SK-N-SH treated with all-trans-retinoic acid at 6 μM for 48 hours (cell line): ENCODE data around the gene TMEM164.

Experiments used
- ATAC-seq: fragments of 200-7000 bp; cut with Tn5 transposase; 3 replicates; pipeline ENCODE4 v1.9.1; 2020; ENCODE audit warnings: mild to moderate bottlenecking, moderate library complexity
- ARNTL ChIP-seq: fragments of 450-650 bp; formaldehyde crosslinking; IDR thresholded peaks from 2 replicates; pipeline ENCODE4 v1.5.0; 2020; ENCODE audit warnings: low read depth, mild to moderate bottlenecking, moderate library complexity, borderline replicate concordance
- BACH2 ChIP-seq: fragments of 250-450 bp; sonication (Bioruptor Pico); IDR thresholded peaks from 2 replicates; pipeline ENCODE4 v1.9.0; 2021; ENCODE audit warnings: mild to moderate bottlenecking, borderline replicate concordance
- CSDC2 ChIP-seq: fragments of 250-450 bp; sonication (Bioruptor Pico); IDR thresholded peaks from 2 replicates; pipeline ENCODE4 v1.5.0; 2020; ENCODE audit warnings: mild to moderate bottlenecking, moderate library complexity
- ESRRG ChIP-seq: fragments of 250-450 bp; sonication (Bioruptor Pico); IDR thresholded peaks from 2 replicates; pipeline ENCODE4 v1.6.1; 2021; ENCODE audit warnings: mild to moderate bottlenecking
- GLIS3 ChIP-seq: fragments of 250-450 bp; sonication (Bioruptor Pico); IDR thresholded peaks from 2 replicates; pipeline ENCODE4 v1.5.0; 2020; ENCODE audit warnings: mild to moderate bottlenecking, moderate library complexity
- ISL1 ChIP-seq: fragments of 250-450 bp; sonication (Bioruptor Pico); IDR thresholded peaks from 2 replicates; pipeline ENCODE4 v2.1.2; 2022; ENCODE audit warnings: mild to moderate bottlenecking, moderate library complexity
- OSR1 ChIP-seq: fragments of 250-450 bp; sonication (Bioruptor Pico); IDR thresholded peaks from 2 replicates; pipeline ENCODE4 v1.8.0; 2022; ENCODE audit warnings: moderate library complexity, mild to moderate bottlenecking, inconsistent platforms
- PPARA ChIP-seq: fragments of 250-450 bp; sonication (Bioruptor Pico); IDR thresholded peaks from 2 replicates; pipeline ENCODE4 v1.5.0; 2020; ENCODE audit warnings: mild to moderate bottlenecking, borderline replicate concordance
- RARB ChIP-seq: fragments of 250-450 bp; sonication (Bioruptor Pico); IDR thresholded peaks from 2 replicates; pipeline ENCODE4 v1.8.0; 2021; ENCODE audit warnings: mild to moderate bottlenecking, moderate library complexity
- SNAI2 ChIP-seq: fragments of 250-450 bp; sonication (Bioruptor Pico); IDR thresholded peaks from 2 replicates; pipeline ENCODE4 v1.5.0; 2020; ENCODE audit warnings: mild to moderate bottlenecking, moderate library complexity
- TCF4 ChIP-seq: fragments of 250-450 bp; sonication (Bioruptor Pico); IDR thresholded peaks from 2 replicates; pipeline ENCODE4 v1.8.0; 2021; ENCODE audit warnings: mild to moderate bottlenecking, moderate library complexity, borderline replicate concordance
- TOX ChIP-seq: fragments of 250-450 bp; sonication (Bioruptor Pico); IDR thresholded peaks from 2 replicates; pipeline ENCODE4 v1.8.0; 2021; ENCODE audit warnings: mild to moderate bottlenecking, moderate library complexity, borderline replicate concordance
- ZC3H10 ChIP-seq: fragments of 250-450 bp; sonication (Bioruptor Pico); IDR thresholded peaks from 2 replicates; pipeline ENCODE4 v1.5.1; 2021; ENCODE audit warnings: mild to moderate bottlenecking, moderate library complexity
- ZFP3 ChIP-seq: fragments of 250-450 bp; sonication (Bioruptor Pico); IDR thresholded peaks from 2 replicates; pipeline ENCODE4 v1.5.0; 2020; ENCODE audit warnings: mild to moderate bottlenecking, moderate library complexity
- ZFP30 ChIP-seq: fragments of 450-650 bp; formaldehyde crosslinking; IDR thresholded peaks from 2 replicates; pipeline ENCODE4 v1.5.0; 2022; ENCODE audit warnings: mild to moderate bottlenecking, moderate library complexity
- ZNF565 ChIP-seq: fragments of 450-650 bp; formaldehyde crosslinking; conservative IDR thresholded peaks from 2 replicates; pipeline ENCODE4 v1.5.0; 2020; ENCODE audit warnings: low read depth, mild to moderate bottlenecking, moderate library complexity
- ZNF70 ChIP-seq: fragments of 450-650 bp; formaldehyde crosslinking; IDR thresholded peaks from 2 replicates; pipeline ENCODE4 v1.5.0; 2020; ENCODE audit warnings: mild to moderate bottlenecking, moderate library complexity
- ZNF8 ChIP-seq: fragments of 450-650 bp; formaldehyde crosslinking; IDR thresholded peaks from 2 replicates; pipeline ENCODE4 v1.5.0; 2020; ENCODE audit warnings: mild to moderate bottlenecking, moderate library complexity
- TF ChIP-seq, protein P1 (sequence below): fragments of 250-450 bp; sonication (Bioruptor Pico); IDR thresholded peaks from 2 replicates; pipeline ENCODE4 v1.5.0; 2020; ENCODE audit warnings: mild to moderate bottlenecking, moderate library complexity
- TF ChIP-seq, protein P2 (sequence below): fragments of 250-450 bp; sonication (Bioruptor Pico); IDR thresholded peaks from 2 replicates; pipeline ENCODE4 v1.5.1; 2020; ENCODE audit warnings: low read depth, mild to moderate bottlenecking, moderate library complexity
- TF ChIP-seq, protein P3 (sequence below): fragments of 250-450 bp; sonication (Bioruptor Pico); IDR thresholded peaks from 2 replicates; pipeline ENCODE4 v1.5.1; 2021; ENCODE audit warnings: mild to moderate bottlenecking, moderate library complexity
- TF ChIP-seq, protein P4 (sequence below): fragments of 250-450 bp; sonication (Bioruptor Pico); IDR thresholded peaks from 2 replicates; pipeline ENCODE4 v1.8.0; 2020; ENCODE audit warnings: mild to moderate bottlenecking, moderate library complexity, borderline replicate concordance
- TF ChIP-seq, protein P5 (sequence below): fragments of 250-450 bp; sonication (Bioruptor Pico); IDR thresholded peaks from 2 replicates; pipeline ENCODE4 v1.8.0; 2021; ENCODE audit warnings: low read depth, mild to moderate bottlenecking, moderate library complexity, borderline replicate concordance

The TMEM164 gene

DNA sequence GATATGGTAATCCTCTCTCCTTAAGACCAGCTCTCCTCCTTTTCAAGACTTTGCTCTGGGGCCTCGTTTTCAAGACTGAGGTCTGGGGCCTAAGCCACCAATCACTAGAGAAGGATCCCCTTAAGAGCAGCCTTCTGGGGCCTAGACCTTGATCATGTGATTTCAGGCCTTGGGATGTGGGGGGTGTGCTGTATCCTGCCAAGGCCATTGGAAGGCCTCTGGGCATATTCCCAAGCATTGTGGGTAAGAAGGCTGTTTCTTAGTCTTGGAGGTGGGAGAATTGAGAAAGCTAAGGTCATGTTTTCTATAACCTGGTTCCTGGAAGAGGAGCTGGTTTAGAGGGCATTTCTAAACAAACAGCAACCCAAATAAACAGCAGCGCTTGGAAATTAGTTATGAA, 12.1 kb downstream of the TMEM164 start:
- TF ChIP-seq CSDC2 (no peak), OSR1 (CRISPR knock-in tag) (no peak), GLIS3 (CRISPR knock-in tag) (no peak), RARB (CRISPR knock-in tag) (no peak), ESRRG (CRISPR knock-in tag) (no peak), ZNF8 (CRISPR knock-in tag) (no peak), ISL1 (CRISPR knock-in tag) (no peak), ZNF565 (CRISPR knock-in tag) (no peak), SNAI2 (CRISPR knock-in tag) (no peak), ZFP3 (CRISPR knock-in tag) (no peak), TOX (CRISPR knock-in tag) (no peak), ZC3H10 (CRISPR knock-in tag) (no peak), ZNF70 (CRISPR knock-in tag) (no peak), TCF4 (CRISPR knock-in tag) (no peak), ARNTL (no peak), BACH2 (CRISPR knock-in tag) (no peak), ZFP30 (CRISPR knock-in tag) (no peak)
- TF ChIP-seq, protein P1, sequence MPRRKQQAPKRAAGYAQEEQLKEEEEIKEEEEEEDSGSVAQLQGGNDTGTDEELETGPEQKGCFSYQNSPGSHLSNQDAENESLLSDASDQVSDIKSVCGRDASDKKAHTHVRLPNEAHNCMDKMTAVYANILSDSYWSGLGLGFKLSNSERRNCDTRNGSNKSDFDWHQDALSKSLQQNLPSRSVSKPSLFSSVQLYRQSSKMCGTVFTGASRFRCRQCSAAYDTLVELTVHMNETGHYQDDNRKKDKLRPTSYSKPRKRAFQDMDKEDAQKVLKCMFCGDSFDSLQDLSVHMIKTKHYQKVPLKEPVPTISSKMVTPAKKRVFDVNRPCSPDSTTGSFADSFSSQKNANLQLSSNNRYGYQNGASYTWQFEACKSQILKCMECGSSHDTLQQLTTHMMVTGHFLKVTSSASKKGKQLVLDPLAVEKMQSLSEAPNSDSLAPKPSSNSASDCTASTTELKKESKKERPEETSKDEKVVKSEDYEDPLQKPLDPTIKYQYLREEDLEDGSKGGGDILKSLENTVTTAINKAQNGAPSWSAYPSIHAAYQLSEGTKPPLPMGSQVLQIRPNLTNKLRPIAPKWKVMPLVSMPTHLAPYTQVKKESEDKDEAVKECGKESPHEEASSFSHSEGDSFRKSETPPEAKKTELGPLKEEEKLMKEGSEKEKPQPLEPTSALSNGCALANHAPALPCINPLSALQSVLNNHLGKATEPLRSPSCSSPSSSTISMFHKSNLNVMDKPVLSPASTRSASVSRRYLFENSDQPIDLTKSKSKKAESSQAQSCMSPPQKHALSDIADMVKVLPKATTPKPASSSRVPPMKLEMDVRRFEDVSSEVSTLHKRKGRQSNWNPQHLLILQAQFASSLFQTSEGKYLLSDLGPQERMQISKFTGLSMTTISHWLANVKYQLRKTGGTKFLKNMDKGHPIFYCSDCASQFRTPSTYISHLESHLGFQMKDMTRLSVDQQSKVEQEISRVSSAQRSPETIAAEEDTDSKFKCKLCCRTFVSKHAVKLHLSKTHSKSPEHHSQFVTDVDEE: no peak
- TF ChIP-seq, protein P2, sequence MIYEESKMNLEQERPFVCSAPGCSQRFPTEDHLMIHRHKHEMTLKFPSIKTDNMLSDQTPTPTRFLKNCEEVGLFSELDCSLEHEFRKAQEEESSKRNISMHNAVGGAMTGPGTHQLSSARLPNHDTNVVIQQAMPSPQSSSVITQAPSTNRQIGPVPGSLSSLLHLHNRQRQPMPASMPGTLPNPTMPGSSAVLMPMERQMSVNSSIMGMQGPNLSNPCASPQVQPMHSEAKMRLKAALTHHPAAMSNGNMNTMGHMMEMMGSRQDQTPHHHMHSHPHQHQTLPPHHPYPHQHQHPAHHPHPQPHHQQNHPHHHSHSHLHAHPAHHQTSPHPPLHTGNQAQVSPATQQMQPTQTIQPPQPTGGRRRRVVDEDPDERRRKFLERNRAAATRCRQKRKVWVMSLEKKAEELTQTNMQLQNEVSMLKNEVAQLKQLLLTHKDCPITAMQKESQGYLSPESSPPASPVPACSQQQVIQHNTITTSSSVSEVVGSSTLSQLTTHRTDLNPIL (CRISPR knock-in tag): no peak
- TF ChIP-seq, protein P3, sequence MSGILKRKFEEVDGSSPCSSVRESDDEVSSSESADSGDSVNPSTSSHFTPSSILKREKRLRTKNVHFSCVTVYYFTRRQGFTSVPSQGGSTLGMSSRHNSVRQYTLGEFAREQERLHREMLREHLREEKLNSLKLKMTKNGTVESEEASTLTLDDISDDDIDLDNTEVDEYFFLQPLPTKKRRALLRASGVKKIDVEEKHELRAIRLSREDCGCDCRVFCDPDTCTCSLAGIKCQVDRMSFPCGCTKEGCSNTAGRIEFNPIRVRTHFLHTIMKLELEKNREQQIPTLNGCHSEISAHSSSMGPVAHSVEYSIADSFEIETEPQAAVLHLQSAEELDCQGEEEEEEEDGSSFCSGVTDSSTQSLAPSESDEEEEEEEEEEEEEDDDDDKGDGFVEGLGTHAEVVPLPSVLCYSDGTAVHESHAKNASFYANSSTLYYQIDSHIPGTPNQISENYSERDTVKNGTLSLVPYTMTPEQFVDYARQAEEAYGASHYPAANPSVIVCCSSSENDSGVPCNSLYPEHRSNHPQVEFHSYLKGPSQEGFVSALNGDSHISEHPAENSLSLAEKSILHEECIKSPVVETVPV (CRISPR knock-in tag): no peak
- TF ChIP-seq, all 23 proteins: peak for 0
- ATAC-seq: no peak

DNA sequence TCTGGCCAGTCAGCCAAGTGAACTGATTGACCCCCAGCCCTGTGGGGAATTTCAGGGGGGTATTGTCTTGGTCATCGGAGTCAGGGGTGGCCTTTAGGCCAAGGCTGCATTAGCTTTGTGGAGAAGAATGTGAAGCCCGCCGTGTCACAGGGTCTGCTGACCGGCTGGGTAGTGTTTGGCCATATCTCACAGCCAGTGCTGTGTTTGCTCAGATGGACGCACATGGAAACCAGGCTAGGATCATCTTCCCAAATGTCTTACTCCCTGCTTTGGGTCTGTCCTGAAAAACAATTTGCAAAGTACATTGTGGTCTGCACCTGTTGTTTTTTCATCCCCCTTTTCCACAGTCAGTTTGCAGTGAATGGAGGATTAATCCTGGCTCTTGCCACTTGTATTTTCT, 13.0 kb downstream of the TMEM164 start:
- no peak for TF ChIP-seq OSR1 (CRISPR knock-in tag)
- TF ChIP-seq, protein P2 (CRISPR knock-in tag): no peak
- no peak for TF ChIP-seq ZNF8 (CRISPR knock-in tag)
- TF ChIP-seq, protein P4, sequence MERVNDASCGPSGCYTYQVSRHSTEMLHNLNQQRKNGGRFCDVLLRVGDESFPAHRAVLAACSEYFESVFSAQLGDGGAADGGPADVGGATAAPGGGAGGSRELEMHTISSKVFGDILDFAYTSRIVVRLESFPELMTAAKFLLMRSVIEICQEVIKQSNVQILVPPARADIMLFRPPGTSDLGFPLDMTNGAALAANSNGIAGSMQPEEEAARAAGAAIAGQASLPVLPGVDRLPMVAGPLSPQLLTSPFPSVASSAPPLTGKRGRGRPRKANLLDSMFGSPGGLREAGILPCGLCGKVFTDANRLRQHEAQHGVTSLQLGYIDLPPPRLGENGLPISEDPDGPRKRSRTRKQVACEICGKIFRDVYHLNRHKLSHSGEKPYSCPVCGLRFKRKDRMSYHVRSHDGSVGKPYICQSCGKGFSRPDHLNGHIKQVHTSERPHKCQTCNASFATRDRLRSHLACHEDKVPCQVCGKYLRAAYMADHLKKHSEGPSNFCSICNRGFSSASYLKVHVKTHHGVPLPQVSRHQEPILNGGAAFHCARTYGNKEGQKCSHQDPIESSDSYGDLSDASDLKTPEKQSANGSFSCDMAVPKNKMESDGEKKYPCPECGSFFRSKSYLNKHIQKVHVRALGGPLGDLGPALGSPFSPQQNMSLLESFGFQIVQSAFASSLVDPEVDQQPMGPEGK: no peak
- TF ChIP-seq, protein P3 (CRISPR knock-in tag): no peak
- TF ChIP-seq TOX (CRISPR knock-in tag): no peak
- ATAC-seq: no peak

DNA sequence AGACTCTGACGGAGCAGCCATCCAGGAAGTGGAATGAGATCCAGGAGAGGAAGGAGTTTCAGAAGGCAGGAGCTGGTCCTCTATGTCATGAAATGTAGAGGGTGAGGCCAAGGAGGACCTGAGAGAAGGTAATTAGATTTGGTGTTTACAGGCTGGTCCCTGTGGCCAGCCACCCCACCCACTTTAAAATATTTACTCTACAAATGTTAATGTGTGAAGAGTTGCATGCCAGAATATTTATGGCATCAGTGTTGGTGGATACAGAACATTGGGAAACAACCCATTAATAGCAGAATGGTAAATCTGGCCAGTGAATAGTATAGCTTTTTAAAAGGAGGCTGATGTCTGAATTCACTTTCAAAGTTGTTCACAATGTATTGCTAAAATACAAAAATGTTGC, 17.6 kb downstream of the TMEM164 start:
- no peak for ATAC-seq
- TF ChIP-seq ARNTL: no peak
- no peak for TF ChIP-seq GLIS3 (CRISPR knock-in tag)
- TF ChIP-seq, protein P4: no peak
- TF ChIP-seq ZNF70 (CRISPR knock-in tag): no peak
- no peak for TF ChIP-seq ISL1 (CRISPR knock-in tag)
- TF ChIP-seq OSR1 (CRISPR knock-in tag): no peak
- TF ChIP-seq ZC3H10 (CRISPR knock-in tag): no peak
- no peak for TF ChIP-seq PPARA (CRISPR knock-in tag)
- no peak for TF ChIP-seq SNAI2 (CRISPR knock-in tag)
- TF ChIP-seq ZNF565 (CRISPR knock-in tag): no peak
- TF ChIP-seq CSDC2: no peak
- no peak for TF ChIP-seq ZFP30 (CRISPR knock-in tag)
- TF ChIP-seq, protein P5, sequence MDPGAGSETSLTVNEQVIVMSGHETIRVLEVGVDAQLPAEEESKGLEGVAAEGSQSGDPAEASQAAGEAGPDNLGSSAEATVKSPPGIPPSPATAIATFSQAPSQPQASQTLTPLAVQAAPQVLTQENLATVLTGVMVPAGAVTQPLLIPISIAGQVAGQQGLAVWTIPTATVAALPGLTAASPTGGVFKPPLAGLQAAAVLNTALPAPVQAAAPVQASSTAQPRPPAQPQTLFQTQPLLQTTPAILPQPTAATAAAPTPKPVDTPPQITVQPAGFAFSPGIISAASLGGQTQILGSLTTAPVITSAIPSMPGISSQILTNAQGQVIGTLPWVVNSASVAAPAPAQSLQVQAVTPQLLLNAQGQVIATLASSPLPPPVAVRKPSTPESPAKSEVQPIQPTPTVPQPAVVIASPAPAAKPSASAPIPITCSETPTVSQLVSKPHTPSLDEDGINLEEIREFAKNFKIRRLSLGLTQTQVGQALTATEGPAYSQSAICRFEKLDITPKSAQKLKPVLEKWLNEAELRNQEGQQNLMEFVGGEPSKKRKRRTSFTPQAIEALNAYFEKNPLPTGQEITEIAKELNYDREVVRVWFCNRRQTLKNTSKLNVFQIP (CRISPR knock-in tag): no peak
- TF ChIP-seq TOX (CRISPR knock-in tag): no peak
- TF ChIP-seq BACH2 (CRISPR knock-in tag): no peak
- no peak for TF ChIP-seq RARB (CRISPR knock-in tag)
